Osteoblast (primary cell): ENCODE measurements around the gene CLDN5. TPM values are rescaled to one million over a fixed set of nuclear protein-coding genes. Genes with fewer than 3 reads are reported as not detected.

Experiments
- DNase-seq: peaks from one replicate; pipeline ENCODE4 v3.0.0; 2011; ENCODE audit warnings: low spot score, mixed read lengths; ENCODE audit not compliant: insufficient read length; ENCODE audit errors: missing footprints
- H2AFZ ChIP-seq: 2 replicates; pipeline ENCODE4 v1.6.0; 2011; ENCODE audit warnings: mild to moderate bottlenecking, low read length
- H3K27ac ChIP-seq: 2 replicates; pipeline ENCODE4 v1.5.1; 2011; ENCODE audit warnings: mild to moderate bottlenecking, low read depth, low read length, moderate library complexity
- H3K27me3 ChIP-seq: 2 replicates; pipeline ENCODE4 v1.6.0; 2012; ENCODE audit warnings: mild to moderate bottlenecking, control low read depth, inconsistent platforms, low read length, moderate library complexity; ENCODE audit not compliant: insufficient read depth
- H3K36me3 ChIP-seq: 2 replicates; pipeline ENCODE4 v1.5.1; 2011; ENCODE audit warnings: mild to moderate bottlenecking, low read length, control low read depth, moderate library complexity; ENCODE audit not compliant: insufficient read depth
- H3K4me1 ChIP-seq: 2 replicates; pipeline ENCODE4 v1.5.1; 2011; ENCODE audit warnings: mild to moderate bottlenecking, low read length, control low read depth, moderate library complexity; ENCODE audit not compliant: insufficient read depth
- H3K4me2 ChIP-seq: 2 replicates; pipeline ENCODE4 v1.6.0; 2011; ENCODE audit warnings: mild to moderate bottlenecking, low read length; ENCODE audit not compliant: insufficient read depth
- H3K4me3 ChIP-seq: fragments of 200-600 bp; sonication (generic); 3 replicates; pipeline ENCODE4 v1.5.1; 2012; ENCODE audit warnings: mild to moderate bottlenecking, low read length, inconsistent platforms; ENCODE audit not compliant: insufficient read depth
- H3K79me2 ChIP-seq: 2 replicates; pipeline ENCODE4 v1.6.0; 2012; ENCODE audit warnings: mild to moderate bottlenecking, low read length, control low read depth, inconsistent platforms; ENCODE audit not compliant: insufficient read depth
- H3K9me3 ChIP-seq: 2 replicates; pipeline ENCODE4 v1.5.1; 2011; ENCODE audit warnings: low read depth, low read length, control low read depth
- H4K20me1 ChIP-seq: 2 replicates; pipeline ENCODE4 v1.6.0; 2012; ENCODE audit warnings: mild to moderate bottlenecking, low read length, control low read depth; ENCODE audit not compliant: insufficient read depth
- total RNA-seq: library from RNA; depleted of rRNA; stranded (reverse); fragments of >200 nt; gene quantifications from 2 replicates; pipeline ENCODE4 v1.2.3, GENCODE V29; 2012
- TF ChIP-seq, protein P1 (sequence below): IDR thresholded peaks from 2 replicates; pipeline ENCODE4 v1.5.1; 2011; ENCODE audit warnings: mild to moderate bottlenecking, low read depth, low read length, moderate library complexity; ENCODE audit errors: extremely low read depth

Gene CLDN5
- total RNA-seq, 1 donor: not detected

DNA sequence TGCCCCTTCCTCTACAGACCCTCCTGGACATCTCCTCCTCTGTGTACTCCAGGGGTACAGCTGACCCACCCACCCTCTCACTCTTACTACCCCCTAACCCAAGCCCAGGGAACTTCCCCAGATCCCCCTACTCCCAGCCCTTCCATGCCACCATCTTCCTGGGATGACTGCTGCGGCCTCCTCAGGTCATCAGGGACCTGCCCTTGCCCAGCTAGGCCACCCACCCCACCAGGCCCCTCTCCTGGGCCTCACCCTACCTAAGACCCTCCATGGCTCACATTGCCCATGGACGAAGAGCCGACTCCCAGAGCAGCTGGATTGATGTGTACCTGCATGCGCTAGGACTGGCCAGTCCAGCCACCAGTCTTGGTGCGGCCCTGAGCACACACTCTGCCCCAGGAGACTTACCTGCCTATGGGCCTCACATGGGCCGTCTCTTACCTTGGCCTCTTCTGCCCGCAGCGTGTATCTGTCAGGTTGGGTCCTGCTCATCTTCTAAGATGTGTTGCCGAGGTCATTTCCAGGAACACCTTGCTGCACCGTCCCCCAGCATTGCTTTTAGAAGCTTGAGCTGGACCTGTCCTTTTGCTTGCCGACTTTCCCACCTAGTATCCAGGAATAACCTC is 2.0 kb upstream of the CLDN5 start:
- Histone ChIP-seq H3K9me3 (no peaks in the 10 kb centered on the region), H3K36me3 (no peaks in the 10 kb centered on the region), H3K27ac (no peak overlapping the region), H4K20me1 (no peaks in the 10 kb centered on the region), H3K27me3 (peaks cover 23% of the 10 kb centered on the region), H2AFZ (no peak overlapping the region), H3K79me2 (no peaks in the 10 kb centered on the region), H3K4me1 (peaks cover 5% of the 10 kb centered on the region), H3K4me2 (no peak overlapping the region), H3K4me3 (no peak overlapping the region)
- DNase-seq: peak; percentile 10
- TF ChIP-seq, protein P1, sequence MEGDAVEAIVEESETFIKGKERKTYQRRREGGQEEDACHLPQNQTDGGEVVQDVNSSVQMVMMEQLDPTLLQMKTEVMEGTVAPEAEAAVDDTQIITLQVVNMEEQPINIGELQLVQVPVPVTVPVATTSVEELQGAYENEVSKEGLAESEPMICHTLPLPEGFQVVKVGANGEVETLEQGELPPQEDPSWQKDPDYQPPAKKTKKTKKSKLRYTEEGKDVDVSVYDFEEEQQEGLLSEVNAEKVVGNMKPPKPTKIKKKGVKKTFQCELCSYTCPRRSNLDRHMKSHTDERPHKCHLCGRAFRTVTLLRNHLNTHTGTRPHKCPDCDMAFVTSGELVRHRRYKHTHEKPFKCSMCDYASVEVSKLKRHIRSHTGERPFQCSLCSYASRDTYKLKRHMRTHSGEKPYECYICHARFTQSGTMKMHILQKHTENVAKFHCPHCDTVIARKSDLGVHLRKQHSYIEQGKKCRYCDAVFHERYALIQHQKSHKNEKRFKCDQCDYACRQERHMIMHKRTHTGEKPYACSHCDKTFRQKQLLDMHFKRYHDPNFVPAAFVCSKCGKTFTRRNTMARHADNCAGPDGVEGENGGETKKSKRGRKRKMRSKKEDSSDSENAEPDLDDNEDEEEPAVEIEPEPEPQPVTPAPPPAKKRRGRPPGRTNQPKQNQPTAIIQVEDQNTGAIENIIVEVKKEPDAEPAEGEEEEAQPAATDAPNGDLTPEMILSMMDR: no peak

DNA sequence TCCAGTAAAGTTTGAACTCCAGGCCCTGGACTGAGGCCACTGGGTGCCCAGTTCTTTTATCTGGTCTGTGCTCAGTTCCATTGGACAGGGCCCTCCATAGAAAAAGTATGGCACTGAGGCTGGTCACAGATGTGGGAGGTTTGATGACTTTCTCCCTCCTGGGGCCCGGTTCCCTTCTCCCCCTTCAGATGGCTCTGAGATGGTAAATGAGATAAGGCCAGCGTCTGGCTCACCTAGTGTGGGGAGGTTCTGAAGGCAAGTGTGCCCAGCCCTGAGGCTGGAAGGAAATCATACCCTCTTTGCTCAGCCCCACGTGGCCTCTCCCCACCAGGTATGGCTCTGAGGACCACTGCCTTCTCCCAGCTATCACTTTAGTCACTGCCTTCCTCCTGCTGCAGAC is 1.5 kb upstream of the CLDN5 start:
- H3K27ac ChIP-seq: no peak overlapping the region

DNA sequence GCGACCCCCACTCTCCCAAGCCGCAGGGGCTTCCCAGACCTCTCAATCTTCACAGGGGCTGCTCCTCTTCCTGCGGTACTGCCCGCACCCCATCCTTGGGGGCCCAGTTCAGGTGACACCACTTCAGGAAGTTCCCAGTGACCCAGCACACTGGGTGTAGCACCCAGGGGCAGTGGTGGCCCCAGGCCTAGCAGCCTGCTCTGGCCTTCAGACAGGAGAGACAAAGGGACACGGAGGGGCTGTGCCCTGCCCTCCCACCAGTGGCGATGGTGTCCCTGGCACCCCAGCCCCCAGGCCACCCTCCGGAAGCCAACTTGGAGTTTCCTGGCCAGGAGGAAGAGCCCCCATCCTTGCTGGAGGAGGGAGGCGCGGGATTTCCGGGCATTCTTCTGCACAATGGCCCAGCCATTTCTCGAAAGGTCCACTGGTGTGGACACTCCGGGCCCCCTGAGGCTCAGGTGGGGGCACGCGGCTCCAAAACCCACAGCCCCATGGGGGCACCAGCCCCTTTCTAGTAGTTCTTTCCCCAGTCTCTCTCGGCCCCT is 978 bp upstream of the CLDN5 start:
- no peaks in the 10 kb centered on the region for H3K9me3 ChIP-seq
- TF ChIP-seq, protein P1: no peak
- H3K4me1 ChIP-seq: peaks cover 5% of the 10 kb centered on the region
- no peak for DNase-seq
- H3K4me2 ChIP-seq: no peak overlapping the region
- no peaks in the 10 kb centered on the region for H3K79me2 ChIP-seq
- H3K36me3 ChIP-seq: no peaks in the 10 kb centered on the region
- H3K4me3 ChIP-seq: no peak overlapping the region
- H2AFZ ChIP-seq: no peak overlapping the region
- H3K27me3 ChIP-seq: peaks cover 23% of the 10 kb centered on the region
- no peak overlapping the region for H3K27ac ChIP-seq
- no peaks in the 10 kb centered on the region for H4K20me1 ChIP-seq

More for the DNA sequence above, 1.5 kb upstream of the CLDN5 start:
- peak; percentile 81 for DNase-seq
- H2AFZ ChIP-seq: no peak overlapping the region
- no peak overlapping the region for H3K4me3 ChIP-seq
- peaks cover 5% of the 10 kb centered on the region for H3K4me1 ChIP-seq
- no peaks in the 10 kb centered on the region for H3K9me3 ChIP-seq
- H4K20me1 ChIP-seq: no peaks in the 10 kb centered on the region
- peaks cover 23% of the 10 kb centered on the region for H3K27me3 ChIP-seq
- H3K36me3 ChIP-seq: no peaks in the 10 kb centered on the region
- H3K4me2 ChIP-seq: no peak overlapping the region
- H3K79me2 ChIP-seq: no peaks in the 10 kb centered on the region
- TF ChIP-seq, protein P1: no peak

DNA sequence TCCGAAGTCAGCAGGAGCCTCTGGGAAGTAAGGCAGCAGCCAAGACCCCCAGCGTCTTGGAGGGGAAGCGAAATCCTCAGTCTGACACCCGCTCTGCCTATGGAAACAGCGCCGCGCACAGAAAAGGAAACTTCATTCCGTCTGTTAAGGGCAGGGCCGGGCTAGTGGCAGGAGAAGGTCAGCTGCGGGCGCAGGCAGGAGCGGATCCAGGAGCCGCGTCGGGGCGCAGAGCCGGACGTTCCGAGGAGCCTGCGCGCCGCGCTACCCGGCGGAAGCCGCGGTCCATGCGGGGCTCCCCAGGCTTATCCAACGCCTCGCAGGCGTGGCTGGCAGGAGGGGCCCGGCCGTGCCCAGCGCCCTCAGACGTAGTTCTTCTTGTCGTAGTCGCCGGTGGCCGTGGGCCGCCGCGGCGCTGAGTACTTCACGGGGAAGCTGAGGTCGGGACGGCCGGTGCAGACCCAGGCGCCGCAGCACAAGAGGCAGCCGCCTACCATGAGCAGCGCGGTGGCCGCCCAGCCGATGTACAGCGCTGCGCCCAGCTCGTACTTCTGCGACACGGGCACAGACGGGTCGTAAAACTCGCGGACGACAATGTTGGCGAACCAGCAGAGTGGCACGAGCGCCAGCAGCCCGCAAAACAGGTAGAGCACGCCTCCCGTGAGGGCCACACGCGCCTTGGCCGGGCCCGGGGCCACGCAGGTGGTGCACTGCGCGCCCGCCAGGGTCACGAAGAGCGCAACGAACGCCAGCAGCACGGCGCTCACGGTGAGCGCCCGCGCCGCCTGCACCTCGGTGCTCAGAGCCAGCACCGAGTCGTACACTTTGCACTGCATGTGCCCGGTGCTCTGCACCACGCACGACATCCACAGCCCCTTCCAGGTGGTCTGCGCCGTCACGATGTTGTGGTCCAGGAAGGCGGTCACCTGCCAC is 705 bp downstream of the CLDN5 start:
- Histone ChIP-seq H3K27ac (no peak overlapping the region), H3K36me3 (no peaks in the 10 kb centered on the region), H3K4me3 (peak overlapping the region; percentile 47), H3K4me2 (peak overlapping the region; percentile 69), H4K20me1 (no peaks in the 10 kb centered on the region), H2AFZ (peak overlapping the region; percentile 41), H3K9me3 (no peaks in the 10 kb centered on the region), H3K79me2 (no peaks in the 10 kb centered on the region), H3K4me1 (peaks cover 5% of the 10 kb centered on the region), H3K27me3 (peaks cover 23% of the 10 kb centered on the region)
- DNase-seq: peak; percentile 73
- TF ChIP-seq, protein P1: no peak
